ENCODE results near the gene TP53AIP1. TPM values are rescaled to one million over a fixed set of nuclear protein-coding genes. Genes with fewer than 3 reads are reported as not detected.

TP53AIP1 gene
- total and polyA plus RNA-seq, 10 of the 15 experiments (the other 5 are each of a cell fraction or from before 2014, with no cell fraction given): 0.01 TPM; not detected in 9

DNA sequence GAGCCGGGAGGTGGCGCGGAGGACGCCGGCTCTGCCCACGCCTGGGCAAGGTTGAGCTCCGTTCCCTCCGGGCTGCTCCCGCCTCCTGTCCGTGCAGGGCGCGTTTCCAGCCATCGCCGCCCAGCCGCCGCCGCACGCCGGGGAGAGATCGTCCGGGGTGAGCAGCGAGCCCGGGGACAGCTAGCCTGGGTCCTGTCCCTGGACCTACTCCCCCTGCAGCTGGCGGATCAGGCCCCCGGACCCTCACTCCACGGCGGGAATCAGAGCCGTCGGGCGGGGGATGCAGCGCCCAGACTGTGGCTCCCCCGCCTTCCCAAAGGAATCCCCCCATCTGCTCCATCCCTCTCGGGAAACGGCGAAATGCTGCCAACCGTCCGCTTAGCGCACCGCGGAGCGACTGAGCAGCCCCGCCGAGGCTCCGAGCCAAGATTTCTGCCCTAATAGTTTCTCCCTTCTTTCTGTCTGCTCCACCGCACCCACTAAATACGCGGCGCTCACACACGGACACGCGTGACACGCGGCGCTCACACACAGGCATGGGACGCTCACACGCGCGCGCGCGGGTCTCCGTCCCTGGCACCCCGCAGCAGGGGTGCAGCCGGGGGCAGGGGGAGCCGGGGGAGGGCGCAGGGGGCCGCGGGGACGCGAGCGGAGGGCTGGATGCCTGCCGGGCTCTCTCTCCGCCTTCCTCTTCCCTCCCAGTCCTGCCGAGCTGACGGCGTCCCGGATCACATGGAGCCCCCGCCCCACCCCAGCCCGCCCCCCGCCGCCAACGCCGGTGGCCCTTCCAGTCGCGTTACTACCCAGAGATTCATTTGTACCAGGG lies 51.9 kb downstream of the TP53AIP1 start, which contains the start of gene KCNJ5:
Gene KCNJ5 (plus strand): TSS at position 814 of the 826 bp plus-strand sequence. CDS start 19,918 bp downstream, outside the sequence.
- H3K27ac ChIP-seq (ENCODE audit: control insufficient read depth, insufficient read depth): no peak within 1 kb of the TSS
- DNase-seq (ENCODE audit: low read depth, low spot score) (no peak), FAIRE-seq (no peak), ATAC-seq (no peak; the same call in 2 of the 3 replicates)
- no peak within 1 kb of the TSS for H3K9ac ChIP-seq (ENCODE audit: control insufficient read depth, insufficient read depth, low read length)
- H4K20me1 ChIP-seq (ENCODE audit: control insufficient read depth, insufficient read depth): no peaks in the 10 kb centered on the region
- ChIA-PET RAD21 (ENCODE audit: unreplicated experiment) (interaction anchor here (0.6 kb wide), 1 partner anchor 50 kb away, joined by 4 read pairs; no protein-coding TSS in a partner anchor), SMC1A (ENCODE audit: uncharacterized antibody, unreplicated experiment) (interaction anchor here (12.3 kb wide), 1 partner anchor 62 kb away, joined by 249 read pairs; no protein-coding TSS in a partner anchor), CTCF (interaction anchor here (1.9 to 10.8 kb wide), 2 partner anchors 9 to 64 kb away, joined by 6 to 480 read pairs; no protein-coding TSS in a partner anchor), POLR2A (no interaction called here)
- H3K4me3 ChIP-seq: no peak within 1 kb of the TSS
- in situ Hi-C loops (cut with MboI): no loop called here
- WGBS (ENCODE audit: insufficient coverage, insufficient replicate concordance, low lambda C conversion rate, missing lambda C conversion rate): 16% methylated on average over 53 of the region's 85 CpGs
- TF ChIP-seq SUZ12 (IDR thresholded peaks at IDR 0.05; ENCODE audit: unreplicated experiment): peak; percentile 37
- TF ChIP-seq WRNIP1 (IDR thresholded peaks at IDR 0.05; ENCODE audit: borderline replicate concordance, low read depth, low read length): no peak
- H2AFZ ChIP-seq (ENCODE audit: control insufficient read depth, low read depth, low read length): no peak within 1 kb of the TSS
- H3K36me3 ChIP-seq (ENCODE audit: control insufficient read depth in 2 of 2, insufficient read depth in 2 of 2, low read length in 1 of 2): no peaks in the 10 kb centered on the region
- H3K4me1 ChIP-seq (ENCODE audit: control insufficient read depth, insufficient read depth, low read length): peaks cover 6% of the 10 kb centered on the region
- no peak within 1 kb of the TSS for H3K4me2 ChIP-seq (ENCODE audit: control insufficient read depth, insufficient read depth)
- H3K9me3 ChIP-seq (replicated peaks; ENCODE audit: control insufficient read depth, insufficient read depth, low read length): no peaks in the 10 kb centered on the region
- intact Hi-C loops (cut with micrococcal nuclease; ENCODE audit: unreplicated experiment): no loop called here
- BruUV-seq (replicated peaks): no TSS peak
- no peaks in the 10 kb centered on the region for H3K79me2 ChIP-seq (ENCODE audit: control insufficient read depth, insufficient read depth, low read length)
- H3K27me3 ChIP-seq (replicated peaks in 1 of 2; ENCODE audit: control insufficient read depth in 2 of 2, insufficient read depth in 2 of 2, low read length in 1 of 2): peaks cover 13 to 16% of the 10 kb centered on the region in 2 experiments

DNA sequence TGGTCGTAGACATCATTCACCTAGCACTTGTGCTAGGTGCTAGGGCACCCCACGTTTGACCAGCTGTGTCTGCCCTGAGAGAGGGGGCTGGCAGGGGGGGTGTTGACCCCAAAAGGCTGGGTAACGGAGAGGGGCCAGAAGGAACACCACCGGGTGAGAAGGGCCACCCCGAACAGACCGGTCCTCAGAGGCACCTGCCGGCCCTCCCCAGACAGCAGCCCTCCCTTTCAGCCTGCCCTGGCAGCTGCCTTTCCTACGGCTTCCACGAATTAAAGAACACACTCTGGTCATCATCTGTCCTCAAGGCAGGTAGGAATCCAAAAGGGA lies 52.5 kb downstream of the TP53AIP1 start:
- H3K4me1 ChIP-seq (ENCODE audit: control insufficient read depth, insufficient read depth, low read length): peaks cover 6% of the 10 kb centered on the region
- no peaks in the 10 kb centered on the region for H3K79me2 ChIP-seq (ENCODE audit: control insufficient read depth, insufficient read depth, low read length)
- peaks cover 13 to 14% of the 10 kb centered on the region in 2 experiments for H3K27me3 ChIP-seq (replicated peaks in 1 of 2; ENCODE audit: control insufficient read depth in 2 of 2, insufficient read depth in 2 of 2, low read length in 1 of 2)
- 13% methylated on average over 9 of the region's 9 CpGs for WGBS (ENCODE audit: insufficient coverage, insufficient replicate concordance, low lambda C conversion rate, missing lambda C conversion rate)
- BruUV-seq (replicated peaks): no TSS peak
- POLR2A ChIA-PET: no interaction called here
- no peaks in the 10 kb centered on the region for H3K9me3 ChIP-seq (replicated peaks; ENCODE audit: control insufficient read depth, insufficient read depth, low read length)
- no peak overlapping the region for H3K4me2 ChIP-seq (ENCODE audit: control insufficient read depth, insufficient read depth)
- in situ Hi-C loops (cut with MboI) (no loop called here), intact Hi-C loops (cut with micrococcal nuclease; ENCODE audit: unreplicated experiment) (no loop called here)
- SMC1A ChIA-PET (ENCODE audit: uncharacterized antibody, unreplicated experiment): interaction anchor here (12.3 kb wide), 1 partner anchor 63 kb away, joined by 249 read pairs; no protein-coding TSS in a partner anchor
- no peak for DNase-seq (ENCODE audit: low read depth, low spot score)
- no peak for FAIRE-seq
- no peak overlapping the region for H3K9ac ChIP-seq (ENCODE audit: control insufficient read depth, insufficient read depth, low read length)
- no peak overlapping the region for H2AFZ ChIP-seq (ENCODE audit: control insufficient read depth, low read depth, low read length)
- H3K27ac ChIP-seq (ENCODE audit: control insufficient read depth, insufficient read depth): no peak overlapping the region
- CTCF ChIA-PET: interaction anchor here (10.8 kb wide), 1 partner anchor 65 kb away, joined by 480 read pairs; no protein-coding TSS in a partner anchor
- no peak for ATAC-seq
- no peaks in the 10 kb centered on the region for H4K20me1 ChIP-seq (ENCODE audit: control insufficient read depth, insufficient read depth)
- RAD21 ChIA-PET (ENCODE audit: unreplicated experiment): no interaction called here
- no peaks in the 10 kb centered on the region for H3K36me3 ChIP-seq (ENCODE audit: control insufficient read depth in 2 of 2, insufficient read depth in 2 of 2, low read length in 1 of 2)
- H3K4me3 ChIP-seq: no peak overlapping the region
- TF ChIP-seq, protein P1, sequence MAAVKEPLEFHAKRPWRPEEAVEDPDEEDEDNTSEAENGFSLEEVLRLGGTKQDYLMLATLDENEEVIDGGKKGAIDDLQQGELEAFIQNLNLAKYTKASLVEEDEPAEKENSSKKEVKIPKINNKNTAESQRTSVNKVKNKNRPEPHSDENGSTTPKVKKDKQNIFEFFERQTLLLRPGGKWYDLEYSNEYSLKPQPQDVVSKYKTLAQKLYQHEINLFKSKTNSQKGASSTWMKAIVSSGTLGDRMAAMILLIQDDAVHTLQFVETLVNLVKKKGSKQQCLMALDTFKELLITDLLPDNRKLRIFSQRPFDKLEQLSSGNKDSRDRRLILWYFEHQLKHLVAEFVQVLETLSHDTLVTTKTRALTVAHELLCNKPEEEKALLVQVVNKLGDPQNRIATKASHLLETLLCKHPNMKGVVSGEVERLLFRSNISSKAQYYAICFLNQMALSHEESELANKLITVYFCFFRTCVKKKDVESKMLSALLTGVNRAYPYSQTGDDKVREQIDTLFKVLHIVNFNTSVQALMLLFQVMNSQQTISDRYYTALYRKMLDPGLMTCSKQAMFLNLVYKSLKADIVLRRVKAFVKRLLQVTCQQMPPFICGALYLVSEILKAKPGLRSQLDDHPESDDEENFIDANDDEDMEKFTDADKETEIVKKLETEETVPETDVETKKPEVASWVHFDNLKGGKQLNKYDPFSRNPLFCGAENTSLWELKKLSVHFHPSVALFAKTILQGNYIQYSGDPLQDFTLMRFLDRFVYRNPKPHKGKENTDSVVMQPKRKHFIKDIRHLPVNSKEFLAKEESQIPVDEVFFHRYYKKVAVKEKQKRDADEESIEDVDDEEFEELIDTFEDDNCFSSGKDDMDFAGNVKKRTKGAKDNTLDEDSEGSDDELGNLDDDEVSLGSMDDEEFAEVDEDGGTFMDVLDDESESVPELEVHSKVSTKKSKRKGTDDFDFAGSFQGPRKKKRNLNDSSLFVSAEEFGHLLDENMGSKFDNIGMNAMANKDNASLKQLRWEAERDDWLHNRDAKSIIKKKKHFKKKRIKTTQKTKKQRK (IDR thresholded peaks at IDR 0.05; ENCODE audit: low read depth, low read length): no peak
- TF ChIP-seq NRF1 (conservative IDR thresholded peaks at IDR 0.05; ENCODE audit: low read depth, low read length) (no peak), WRNIP1 (IDR thresholded peaks at IDR 0.05; ENCODE audit: borderline replicate concordance, low read depth, low read length) (no peak), SMAD5 (IDR thresholded peaks at IDR 0.05; ENCODE audit: low read depth) (no peak), POU2F2 (IDR thresholded peaks at IDR 0.05; ENCODE audit: borderline replicate concordance, low read depth, low read length) (no peak), NBN (IDR thresholded peaks at IDR 0.05) (no peak)
- TF ChIP-seq, protein P2, sequence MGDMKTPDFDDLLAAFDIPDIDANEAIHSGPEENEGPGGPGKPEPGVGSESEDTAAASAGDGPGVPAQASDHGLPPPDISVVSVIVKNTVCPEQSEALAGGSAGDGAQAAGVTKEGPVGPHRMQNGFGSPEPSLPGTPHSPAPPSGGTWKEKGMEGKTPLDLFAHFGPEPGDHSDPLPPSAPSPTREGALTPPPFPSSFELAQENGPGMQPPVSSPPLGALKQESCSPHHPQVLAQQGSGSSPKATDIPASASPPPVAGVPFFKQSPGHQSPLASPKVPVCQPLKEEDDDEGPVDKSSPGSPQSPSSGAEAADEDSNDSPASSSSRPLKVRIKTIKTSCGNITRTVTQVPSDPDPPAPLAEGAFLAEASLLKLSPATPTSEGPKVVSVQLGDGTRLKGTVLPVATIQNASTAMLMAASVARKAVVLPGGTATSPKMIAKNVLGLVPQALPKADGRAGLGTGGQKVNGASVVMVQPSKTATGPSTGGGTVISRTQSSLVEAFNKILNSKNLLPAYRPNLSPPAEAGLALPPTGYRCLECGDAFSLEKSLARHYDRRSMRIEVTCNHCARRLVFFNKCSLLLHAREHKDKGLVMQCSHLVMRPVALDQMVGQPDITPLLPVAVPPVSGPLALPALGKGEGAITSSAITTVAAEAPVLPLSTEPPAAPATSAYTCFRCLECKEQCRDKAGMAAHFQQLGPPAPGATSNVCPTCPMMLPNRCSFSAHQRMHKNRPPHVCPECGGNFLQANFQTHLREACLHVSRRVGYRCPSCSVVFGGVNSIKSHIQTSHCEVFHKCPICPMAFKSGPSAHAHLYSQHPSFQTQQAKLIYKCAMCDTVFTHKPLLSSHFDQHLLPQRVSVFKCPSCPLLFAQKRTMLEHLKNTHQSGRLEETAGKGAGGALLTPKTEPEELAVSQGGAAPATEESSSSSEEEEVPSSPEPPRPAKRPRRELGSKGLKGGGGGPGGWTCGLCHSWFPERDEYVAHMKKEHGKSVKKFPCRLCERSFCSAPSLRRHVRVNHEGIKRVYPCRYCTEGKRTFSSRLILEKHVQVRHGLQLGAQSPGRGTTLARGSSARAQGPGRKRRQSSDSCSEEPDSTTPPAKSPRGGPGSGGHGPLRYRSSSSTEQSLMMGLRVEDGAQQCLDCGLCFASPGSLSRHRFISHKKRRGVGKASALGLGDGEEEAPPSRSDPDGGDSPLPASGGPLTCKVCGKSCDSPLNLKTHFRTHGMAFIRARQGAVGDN (IDR thresholded peaks at IDR 0.05): no peak

Measured in GM12878 (cell line).